HuH-7 (cell line): ENCODE data around the gene EIF5.

Source experiments
- DNase-seq: peaks from one replicate; pipeline ENCODE4 v3.0.0; 2011; ENCODE audit warnings: low spot score

EIF5 gene

GRCh38 chr14:103372017-103372416 is 38.0 kb downstream of the EIF5 start:
- no peak for DNase-seq

GRCh38 chr14:103372552-103373304 is 38.7 kb downstream of the EIF5 start:
- no peak for DNase-seq

- DNase-seq, result no peak
Measured at GRCh38 chr14:103374121-103374520, 40.1 kb downstream of the EIF5 start.

DNA sequence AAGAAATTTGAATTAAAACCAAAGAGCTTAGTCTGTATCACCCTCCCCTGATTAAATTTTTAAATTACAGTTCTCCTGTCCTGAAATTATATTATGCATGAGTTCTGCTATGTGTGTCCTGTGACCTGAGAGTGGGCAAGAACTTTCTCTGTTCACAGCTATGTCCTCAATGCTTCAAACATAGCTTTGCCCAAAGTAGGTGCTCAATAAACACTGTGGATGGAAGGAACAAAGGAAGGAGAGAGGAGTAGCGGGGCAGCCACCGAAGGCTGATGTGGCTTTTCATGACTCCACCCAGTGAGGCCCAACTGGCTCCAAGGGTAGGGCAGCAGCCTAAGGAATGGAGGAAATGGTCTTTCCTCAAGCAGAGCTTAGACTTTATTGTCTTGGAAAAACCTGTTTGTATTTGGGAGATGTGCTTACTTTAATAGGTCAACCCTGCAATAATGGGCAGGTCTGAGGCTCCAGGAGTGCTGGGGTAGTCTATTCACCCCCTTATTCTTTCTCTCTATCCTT is 43.5 kb downstream of the EIF5 start:
- DNase-seq, result no peak

DNA sequence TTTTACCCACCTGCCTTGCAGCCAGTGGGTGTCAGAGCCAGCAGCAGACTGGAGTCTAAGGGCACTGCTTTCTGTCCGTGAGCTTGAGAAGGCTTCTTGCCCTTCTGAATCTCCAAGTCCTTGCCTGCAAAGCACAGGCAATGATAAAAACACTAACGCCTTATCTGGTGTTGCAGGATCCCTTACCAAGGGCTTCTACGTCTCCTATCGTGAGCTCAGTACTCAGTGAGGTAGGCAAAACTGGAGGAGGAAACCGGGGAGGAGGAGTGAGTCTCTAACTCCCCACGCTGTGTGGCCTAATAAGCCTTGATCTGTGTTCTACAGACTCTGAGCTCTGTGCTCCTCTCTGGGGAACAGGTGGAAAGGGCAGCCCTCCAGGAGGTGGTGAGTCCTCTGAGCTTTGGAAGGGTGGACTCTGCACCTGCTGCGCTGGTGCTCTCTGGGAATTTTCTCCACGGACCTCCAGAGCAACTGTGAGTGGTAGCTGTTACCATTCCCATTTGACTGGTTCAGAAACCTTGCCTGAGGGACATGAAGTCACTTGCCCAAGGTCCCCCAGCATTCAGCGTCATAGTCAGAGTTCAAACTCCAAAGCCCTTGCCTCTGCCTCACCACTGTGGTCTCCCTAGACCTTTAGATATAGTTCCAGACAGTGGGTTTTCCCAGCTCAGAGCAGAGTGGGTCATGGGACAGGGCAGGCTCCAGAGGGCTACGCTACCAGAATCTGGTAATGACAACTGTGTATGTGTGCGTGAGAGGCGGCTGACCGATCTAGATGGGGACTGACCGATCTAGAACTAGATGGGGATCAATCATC is 44.2 kb downstream of the EIF5 start:
- DNase-seq, result no peak

DNA sequence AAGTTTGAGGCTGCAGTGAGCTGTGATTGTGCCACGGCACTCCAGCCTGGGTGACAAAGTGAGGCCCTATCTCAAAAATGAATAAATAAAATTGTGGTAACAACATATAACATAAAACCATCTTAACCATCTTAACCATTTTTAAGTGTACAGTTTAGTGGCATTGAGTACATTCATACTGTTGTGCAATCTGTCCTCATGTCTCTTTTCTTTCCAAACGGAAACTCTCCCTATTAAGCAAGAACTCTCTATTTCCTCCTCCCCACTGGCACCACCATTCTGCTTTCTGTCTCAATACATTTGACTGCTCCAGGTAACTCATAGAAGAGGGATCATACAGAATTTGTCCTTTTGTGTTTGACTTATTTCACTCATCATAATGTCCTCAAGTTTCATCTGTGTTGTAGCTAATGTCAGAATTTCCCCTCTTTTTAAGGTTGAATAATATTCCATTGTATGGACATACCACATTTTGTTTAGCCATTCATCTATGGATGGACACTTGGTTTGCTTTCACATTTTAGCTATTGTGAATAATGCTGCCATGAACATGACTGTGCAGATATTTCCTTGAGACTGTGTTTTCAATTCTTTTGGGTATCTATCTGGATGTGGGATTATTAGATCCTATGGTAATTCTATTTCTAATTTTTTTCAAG is 46.8 kb downstream of the EIF5 start:
- DNase-seq, result no peak

DNA sequence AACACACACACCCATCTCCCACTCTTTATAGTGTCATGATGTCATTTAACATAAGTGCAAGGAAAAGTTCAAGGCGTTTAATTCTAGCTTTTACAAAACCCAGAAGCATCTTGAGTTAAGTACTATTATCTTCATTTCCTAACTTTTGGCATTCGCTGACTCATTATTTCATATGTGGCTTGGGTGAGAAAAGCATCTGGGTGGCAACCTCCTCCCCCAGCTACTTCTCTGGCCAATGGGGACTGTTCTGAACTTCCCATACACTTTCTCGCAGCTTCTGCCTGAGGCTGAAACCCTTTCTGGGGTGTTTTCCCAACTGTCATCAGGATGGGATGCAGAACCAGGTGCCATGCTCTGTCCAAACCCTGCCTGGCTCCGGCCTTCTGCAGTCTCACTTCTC is 48.3 kb downstream of the EIF5 start:
- DNase-seq, result no peak

DNA sequence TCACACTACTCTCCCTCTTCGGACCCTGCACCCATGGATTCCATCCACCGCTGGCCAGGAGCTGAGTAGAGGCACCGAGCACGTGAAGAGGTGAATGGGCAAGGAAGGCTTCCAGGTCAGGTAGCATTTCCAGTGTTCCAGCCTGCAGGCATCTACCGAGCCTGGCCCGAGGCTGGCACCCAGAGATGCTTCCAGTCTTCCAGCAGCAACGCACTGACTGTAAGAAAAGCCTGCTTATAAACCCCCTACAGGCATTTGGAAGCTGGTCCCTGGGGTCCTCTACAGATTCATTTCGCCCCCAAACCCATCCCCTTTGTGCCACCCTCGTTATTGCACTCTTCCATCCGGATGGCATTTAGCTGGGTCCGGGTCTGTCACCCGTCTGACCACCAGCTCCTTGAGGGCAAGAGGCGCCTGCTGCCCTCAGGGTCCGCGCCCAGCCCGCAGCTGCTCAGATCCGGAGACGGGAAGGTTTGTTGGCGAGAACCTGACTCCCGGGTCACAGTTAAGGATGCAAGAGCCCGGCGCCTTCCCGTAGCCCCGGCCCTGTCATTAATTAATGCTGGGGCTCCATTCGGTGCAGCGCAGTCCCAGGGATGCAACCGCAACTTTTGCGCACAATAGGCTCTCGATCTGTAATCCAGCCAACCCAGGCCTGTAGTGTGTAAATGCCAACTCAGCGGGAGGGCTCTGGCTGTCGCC is 50.6 kb downstream of the EIF5 start:
- DNase-seq, result no peak

- DNase-seq, result peak; percentile 97
Measured at GRCh38 chr14:103385152-103385928, 51.3 kb downstream of the EIF5 start, which contains the start of gene MARK3. MARK3 (plus strand) TSS chr14:103385415; CDS start chr14:103386030, 615 bp downstream.

- DNase-seq, result no peak
Measured at GRCh38 chr14:103385929-103386712, 52.1 kb downstream of the EIF5 start.

DNA sequence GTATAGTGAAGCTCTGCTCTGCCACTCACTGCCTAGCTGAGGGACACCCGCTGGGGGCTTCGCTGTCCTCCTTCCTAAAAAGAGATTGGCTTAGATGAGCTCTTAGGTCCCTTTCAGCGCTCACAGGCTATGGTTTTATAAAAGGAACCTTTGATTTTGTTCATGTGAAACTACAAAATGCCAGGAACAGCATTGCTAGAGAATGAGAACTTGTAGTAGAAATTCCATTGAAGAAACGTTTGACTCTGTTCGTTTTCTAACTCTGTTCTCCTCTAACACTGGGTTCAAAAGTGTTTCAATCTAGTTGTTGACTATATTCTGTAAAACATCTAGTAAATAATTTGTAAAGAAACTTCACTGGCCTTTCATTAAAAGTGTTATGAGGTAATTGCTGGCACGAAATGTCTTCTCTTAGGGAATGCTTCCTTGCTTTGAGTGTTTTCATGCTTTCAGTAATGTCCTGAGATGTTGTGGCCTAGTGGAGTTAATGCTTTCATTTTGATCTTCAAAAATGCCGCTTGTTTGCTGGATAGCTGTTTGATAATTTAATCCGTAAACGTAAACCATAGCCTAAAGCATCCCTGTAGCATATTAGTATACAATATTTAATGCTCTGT is 52.8 kb downstream of the EIF5 start:
- DNase-seq, result no peak

GRCh38 chr14:103388664-103389063 is 54.6 kb downstream of the EIF5 start:
- no peak for DNase-seq

- DNase-seq, result no peak
Measured at GRCh38 chr14:103390605-103391004, 56.6 kb downstream of the EIF5 start.

- DNase-seq, result no peak
Measured at GRCh38 chr14:103391048-103391447, 57.0 kb downstream of the EIF5 start.

GRCh38 chr14:103392106-103392505 is 58.1 kb downstream of the EIF5 start:
- no peak for DNase-seq

- no peak for DNase-seq
Measured at GRCh38 chr14:103392572-103392971, 58.5 kb downstream of the EIF5 start.

DNA sequence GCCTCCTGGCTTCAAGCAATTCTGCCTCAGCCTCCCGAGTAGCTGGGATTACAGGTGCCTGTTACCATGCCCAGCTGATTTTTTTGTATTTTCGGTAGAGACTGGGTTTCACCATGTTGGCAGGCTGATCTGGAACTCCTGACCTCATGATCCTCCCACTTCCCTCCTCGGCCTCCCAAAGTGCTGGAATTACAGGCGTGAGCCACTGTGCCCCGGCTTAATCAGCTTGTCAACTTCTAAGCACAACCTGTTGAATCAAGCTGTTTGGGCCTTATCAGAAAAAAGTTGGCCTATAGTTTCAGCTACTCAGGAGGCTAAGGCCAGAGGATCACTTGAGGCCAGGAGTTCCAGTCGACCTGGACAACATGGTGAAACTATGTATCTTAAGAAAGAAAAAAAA is 59.0 kb downstream of the EIF5 start:
- no peak for DNase-seq

- no peak for DNase-seq
Measured at GRCh38 chr14:103393676-103394626, 59.9 kb downstream of the EIF5 start.
